NCI-H1930 (cell line): ENCODE measurements around the gene CSNK1G1.

Source experiments
- DNase-seq, 2 experiments: peaks; one replicate each; lab custom pipeline; 2025; lab: John Stamatoyannopoulos, UW

Gene CSNK1G1

DNA sequence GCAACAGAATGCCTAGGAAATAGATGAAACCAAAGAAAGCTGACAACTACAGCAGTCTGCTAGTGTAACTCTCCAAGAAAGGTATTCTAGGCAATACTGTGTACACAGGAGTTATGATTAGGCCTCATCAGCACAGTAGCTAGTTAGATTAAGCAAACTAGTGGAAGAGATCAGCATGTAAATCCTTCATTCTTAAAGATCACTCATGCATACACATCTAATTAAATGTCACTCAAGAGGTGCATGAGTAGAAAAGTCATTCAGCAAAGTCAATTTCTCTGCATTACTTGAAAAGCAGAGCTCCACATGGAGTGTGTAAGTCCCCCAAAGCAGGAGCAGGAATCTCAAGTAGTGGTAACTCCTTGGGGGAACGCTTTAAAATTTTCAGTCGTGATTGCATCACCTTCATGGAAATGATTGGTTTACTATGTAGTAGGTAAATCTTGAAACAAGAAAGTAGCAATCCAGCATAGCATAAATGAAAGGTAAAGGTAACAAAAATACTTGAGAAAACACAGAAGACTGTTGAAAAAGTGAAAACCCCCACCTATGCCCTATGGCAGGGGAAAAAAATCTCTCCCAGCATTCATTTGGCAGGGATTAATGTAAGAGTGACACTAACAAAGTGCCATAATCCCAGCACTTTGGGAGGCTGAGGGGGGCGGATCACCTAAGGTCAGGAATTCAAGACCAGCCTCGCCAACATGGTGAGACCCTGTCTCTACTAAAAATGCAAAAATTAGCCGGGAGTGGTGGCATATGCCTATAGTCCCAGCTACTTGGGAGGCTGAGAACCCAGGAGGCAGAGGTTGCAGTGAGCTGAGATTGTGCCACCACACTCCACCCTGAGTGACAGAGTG is 163.8 kb downstream of the CSNK1G1 start:
- no peak for DNase-seq

GRCh38 chr15:64187396-64188191 is 168.4 kb downstream of the CSNK1G1 start:
- DNase-seq, result no peak

GRCh38 chr15:64185146-64185911 is 170.6 kb downstream of the CSNK1G1 start:
- no peak for DNase-seq

GRCh38 chr15:64182859-64183370 is 173.1 kb downstream of the CSNK1G1 start:
- DNase-seq, result no peak

- DNase-seq, result no peak
Observed at GRCh38 chr15:64180235-64180824, 175.6 kb downstream of the CSNK1G1 start.

DNA sequence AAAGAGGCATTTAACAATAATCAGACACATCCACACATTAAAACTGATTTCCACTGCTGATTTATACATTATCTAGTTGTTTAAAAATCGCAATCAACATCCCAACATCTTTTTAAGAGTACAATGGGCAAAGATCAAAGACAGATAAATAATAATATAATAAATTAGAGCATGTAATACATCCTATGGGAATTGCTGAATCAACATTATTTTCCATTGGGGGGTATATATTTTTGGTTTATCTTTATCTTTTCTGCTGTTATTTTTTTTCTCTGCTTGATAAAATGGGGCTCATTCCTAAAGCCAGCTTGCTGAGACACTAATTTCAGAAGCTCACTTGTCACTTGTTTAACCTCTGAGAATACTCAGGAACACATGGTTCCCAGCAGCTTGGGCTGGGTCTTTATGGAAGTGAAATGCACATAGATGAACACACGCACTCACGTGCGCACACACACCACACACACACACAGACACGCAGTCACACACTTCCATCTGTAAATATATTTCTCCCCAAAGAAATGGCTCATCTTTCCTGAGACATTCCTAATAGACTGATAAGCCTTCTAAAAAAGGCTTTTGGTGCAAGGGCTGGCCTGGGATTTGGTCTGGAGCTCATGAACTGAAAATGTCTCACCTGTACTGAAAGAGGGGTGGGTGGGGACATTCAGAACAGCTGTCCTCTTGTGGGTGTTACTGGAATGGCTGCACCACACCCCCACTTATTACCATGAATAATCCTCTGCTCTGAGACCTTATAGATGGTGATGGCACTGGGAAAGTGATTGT is 189.7 kb downstream of the CSNK1G1 start:
- no peak for DNase-seq

DNA sequence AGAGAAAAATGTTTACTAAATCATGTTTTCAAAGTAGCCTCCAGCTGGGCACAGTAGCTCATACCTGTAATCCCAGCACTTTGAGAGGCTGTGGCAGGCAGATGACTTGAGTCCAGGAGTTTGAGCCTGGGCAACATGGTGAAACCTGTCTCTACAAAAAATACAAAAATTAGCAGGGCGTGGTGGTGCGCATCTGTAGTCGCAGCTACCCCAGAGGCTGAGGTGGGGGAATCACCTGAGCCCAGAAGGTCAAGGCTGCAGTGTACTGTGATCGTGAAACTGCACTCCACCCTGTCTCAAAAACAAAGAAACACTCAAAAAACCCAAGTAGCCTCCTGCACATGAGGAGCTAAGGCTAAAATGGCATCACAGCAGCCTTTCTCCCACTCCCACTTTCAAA is 191.5 kb downstream of the CSNK1G1 start:
- DNase-seq, result no peak

- DNase-seq, result no peak
Observed at GRCh38 chr15:64163659-64164362, 192.2 kb downstream of the CSNK1G1 start.

GRCh38 chr15:64162869-64163658 is 192.9 kb downstream of the CSNK1G1 start, which contains the start of gene PPIB:
Gene PPIB (minus strand): TSS chr15:64163022. CDS start chr15:64162986, 36 bp downstream.
- peak; percentile 85 to 87 for DNase-seq

DNA sequence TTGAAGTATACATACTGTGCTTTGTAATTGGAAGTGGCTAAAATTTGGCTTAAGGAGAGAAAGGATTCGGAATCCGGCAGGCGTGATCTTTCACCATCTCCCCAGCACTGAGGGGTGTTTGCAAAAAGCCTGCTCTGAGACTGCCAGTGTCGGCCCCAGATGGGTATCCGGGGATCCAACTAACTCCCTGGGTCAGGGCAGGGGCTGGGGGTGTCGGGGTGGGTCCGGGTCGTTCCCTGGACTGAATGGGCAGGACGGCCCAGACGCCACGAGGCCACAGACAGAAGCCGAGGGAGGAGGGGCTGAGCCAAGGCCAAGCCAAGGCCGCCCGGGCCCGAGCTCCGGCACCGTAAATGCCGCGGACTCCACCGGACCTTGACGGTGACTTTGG is 193.5 kb downstream of the CSNK1G1 start:
- no peak for DNase-seq

DNA sequence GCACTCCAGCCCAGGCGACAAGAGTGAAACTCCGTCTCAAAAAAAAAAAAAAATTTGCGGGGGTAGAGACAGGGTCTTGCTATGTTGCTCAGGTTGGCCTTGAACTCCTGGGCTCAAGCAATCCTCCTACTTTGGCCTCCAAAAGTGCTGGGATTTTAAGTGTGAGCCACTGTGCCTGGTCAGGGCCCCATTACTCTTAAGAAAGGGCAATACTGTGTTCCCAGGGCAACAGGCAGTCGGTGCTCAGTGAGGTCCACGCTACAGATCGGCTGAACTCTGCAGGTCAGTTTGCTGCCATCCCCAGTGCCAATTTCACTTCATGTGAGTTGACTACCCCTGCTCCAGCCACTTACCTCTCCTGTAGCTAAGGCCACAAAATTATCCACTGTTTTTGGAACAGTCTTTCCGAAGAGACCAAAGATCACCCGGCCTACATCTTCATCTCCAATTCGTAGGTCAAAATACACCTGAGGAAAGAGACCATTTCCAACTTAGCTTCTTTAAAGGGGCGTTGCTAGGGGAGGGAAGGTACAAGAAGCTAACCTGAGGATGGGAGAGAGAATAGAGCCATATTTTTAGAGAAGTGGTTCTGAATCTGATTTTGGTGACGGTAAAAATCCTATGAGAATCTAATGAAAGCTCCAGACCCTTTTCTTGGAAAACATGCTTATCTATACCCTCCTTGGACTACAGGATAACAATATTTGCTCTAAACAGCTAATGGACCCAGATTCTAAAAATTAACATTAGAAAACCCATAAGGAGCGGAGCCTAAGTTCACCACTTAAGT is 194.1 kb downstream of the CSNK1G1 start:
- DNase-seq, result no peak

GRCh38 chr15:64158363-64159134 is 197.4 kb downstream of the CSNK1G1 start:
- no peak for DNase-seq

- no peak for DNase-seq
Observed at GRCh38 chr15:64157599-64158125, 198.3 kb downstream of the CSNK1G1 start.

- no peak for DNase-seq
Observed at GRCh38 chr15:64156652-64157331, 199.2 kb downstream of the CSNK1G1 start.

GRCh38 chr15:64155802-64156651 is 199.9 kb downstream of the CSNK1G1 start:
- DNase-seq, result no peak
